Measurements from ENCODE around the gene DCC. TPM values are rescaled to one million over a fixed set of nuclear protein-coding genes. Genes with fewer than 3 reads are reported as not detected.

DCC gene
- polyA plus RNA-seq, 1 of the 3 experiments (the other 2 are of a cell fraction) = 0.20 TPM

GRCh38 chr18:52546686-52547346 lies 206.8 kb downstream of the DCC start:
- Histone ChIP-seq H3F3A (replicated peaks; ENCODE audit: insufficient read depth) (no peaks in the 10 kb centered on the region), H4K20me1 (ENCODE audit: insufficient read depth) (no peaks in the 10 kb centered on the region), H3K27me3 (ENCODE audit: insufficient read depth) (no peaks in the 10 kb centered on the region), H3K9ac (no peak overlapping the region), H3K9me3 (no peaks in the 10 kb centered on the region), H2AFZ (ENCODE audit: low read depth) (no peak overlapping the region), H3K36me3 (replicated peaks in 1 of 2; ENCODE audit: control insufficient read depth in 1 of 2, insufficient read depth in 2 of 2, low read length in 1 of 2) (no peaks in the 10 kb centered on the region), H3K9me2 (no peaks in the 10 kb centered on the region), H3K27ac (ENCODE audit: low read depth in 2 of 2, low read length in 1 of 2) (no peak overlapping the region), H3K4me2 (no peak overlapping the region), H3K4me1 (ENCODE audit: control insufficient read depth in 1 of 2, insufficient read depth in 2 of 2, low read depth in 1 of 2, low read length in 1 of 2) (no peaks in the 10 kb centered on the region), H3K79me2 (ENCODE audit: insufficient read depth) (no peaks in the 10 kb centered on the region), H3K4me3 (ENCODE audit: low read depth in 2 of 2, low read length in 1 of 2) (no peak overlapping the region)
- ChIA-PET CTCF (no interaction called here), POLR2A (no interaction called here)
- no peak for TF ChIP-seq SIN3A (IDR thresholded peaks at IDR 0.05; ENCODE audit: borderline replicate concordance, low read depth, low read length)
- no peak for TF ChIP-seq USF2 (IDR thresholded peaks at IDR 0.05; ENCODE audit: borderline replicate concordance, low read depth, low read length)
- no peak for TF ChIP-seq PBX3 (IDR thresholded peaks at IDR 0.05)
- TF ChIP-seq NFIC (IDR thresholded peaks at IDR 0.05; ENCODE audit: borderline replicate concordance) = no peak
- TF ChIP-seq IRF3 (IDR thresholded peaks at IDR 0.05; ENCODE audit: low read depth, low read length) = no peak
- no peak for TF ChIP-seq RAD21 (IDR thresholded peaks at IDR 0.05; ENCODE audit: low read length)
- TF ChIP-seq FOXJ3 (CRISPR knock-in tag; IDR thresholded peaks at IDR 0.05) = no peak
- no peak for TF ChIP-seq TAF1 (IDR thresholded peaks at IDR 0.05; ENCODE audit: borderline replicate concordance, low read depth, low read length)
- no peak for TF ChIP-seq MAX (IDR thresholded peaks at IDR 0.05; ENCODE audit: low read depth)
- TF ChIP-seq REST (IDR thresholded peaks at IDR 0.05; ENCODE audit: low read depth, low read length) = no peak
- TF ChIP-seq TCF12 (IDR thresholded peaks at IDR 0.05) = no peak
- TF ChIP-seq ELF1 (IDR thresholded peaks at IDR 0.05) = no peak
- TF ChIP-seq EP300 (IDR thresholded peaks at IDR 0.05; ENCODE audit: borderline replicate concordance in 1 of 2, low read depth in 1 of 2, low read length in 1 of 2) = no peak
- TF ChIP-seq EZH2phosphoT487 (IDR thresholded peaks at IDR 0.05; ENCODE audit: borderline replicate concordance, low read depth) = no peak
- TF ChIP-seq MEF2A (IDR thresholded peaks at IDR 0.05; ENCODE audit: borderline replicate concordance, low read depth) = no peak
- no peak for TF ChIP-seq FOSL2 (IDR thresholded peaks at IDR 0.05; ENCODE audit: borderline replicate concordance, low read depth)
- no peak for TF ChIP-seq RXRA (IDR thresholded peaks at IDR 0.05; ENCODE audit: borderline replicate concordance, low read depth)
- no peak for TF ChIP-seq FOXM1 (IDR thresholded peaks at IDR 0.05; ENCODE audit: low read depth)
- TF ChIP-seq GATA2 (CRISPR knock-in tag; IDR thresholded peaks at IDR 0.05) = no peak
- no peak for TF ChIP-seq TEAD4 (IDR thresholded peaks at IDR 0.05; ENCODE audit: borderline replicate concordance, insufficient read depth)
- WGBS (ENCODE audit: low lambda C conversion rate) = 14% methylated on average over 6 of the region's 6 CpGs
- no peak for DNase-seq
